GM10248 (cell line): Measurements from ENCODE around the gene NEK6.

Source experiments
- CTCF ChIA-PET: fragments of 300-600 bp; sonication (Branson Sonifier 250); formaldehyde crosslinking; extraction: SDS; loops from one replicate; lab custom pipeline; 2021; ENCODE audit warnings: antibody characterized with exemption; lab: Yijun Ruan, JAX
- POLR2A ChIA-PET: fragments of 350-650 bp; sonication (Branson Sonifier 250); formaldehyde crosslinking; extraction: SDS; loops from one replicate; lab custom pipeline; 2020; ENCODE audit warnings: antibody characterized with exemption; lab: Yijun Ruan, JAX
- DNase-seq: peaks from one replicate; pipeline ENCODE4 v3.0.0; 2012; ENCODE audit errors: extremely low spot score
- TF ChIP-seq, protein P1 (sequence below): IDR thresholded peaks from 2 replicates; pipeline ENCODE4 v1.5.1; 2012; ENCODE audit warnings: mild to moderate bottlenecking, low read depth; ENCODE audit errors: extremely low read depth, missing control alignments, control extremely low read depth

The NEK6 gene

DNA sequence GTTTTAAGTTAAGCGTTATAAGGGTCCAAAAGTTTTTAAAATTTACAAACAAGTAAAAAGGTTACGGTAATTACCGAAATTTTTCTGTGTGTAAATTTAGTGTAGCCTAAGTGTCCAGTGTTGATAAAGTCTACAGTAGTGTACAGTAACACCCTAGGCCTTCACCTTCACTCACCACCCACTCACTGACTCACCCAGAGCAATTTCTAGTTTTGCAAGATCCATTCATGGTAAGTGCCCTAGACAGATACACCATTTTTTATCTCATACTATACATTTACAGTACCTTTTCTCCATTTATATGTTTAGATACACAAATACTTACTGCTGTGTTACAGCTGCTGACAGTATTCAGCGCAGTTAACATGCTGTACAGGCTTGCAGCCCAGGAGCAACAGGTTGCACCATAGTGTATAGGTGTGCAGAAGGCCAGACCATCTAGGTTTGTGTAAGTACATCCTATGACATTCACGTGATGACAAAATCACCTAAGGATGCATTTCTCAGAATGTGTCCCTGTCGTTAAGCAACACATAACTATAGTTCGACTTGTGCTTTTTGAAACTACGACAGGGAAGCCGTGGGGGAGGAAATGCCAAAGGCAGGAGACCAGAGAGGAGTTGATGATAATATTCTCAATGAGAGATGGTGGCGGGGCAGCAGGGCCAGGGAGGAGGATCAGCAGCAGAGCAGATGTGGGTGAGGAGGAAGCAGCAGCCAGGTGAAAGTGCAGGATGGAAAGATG lies 108.9 kb downstream of the NEK6 start:
- TF ChIP-seq, protein P1, sequence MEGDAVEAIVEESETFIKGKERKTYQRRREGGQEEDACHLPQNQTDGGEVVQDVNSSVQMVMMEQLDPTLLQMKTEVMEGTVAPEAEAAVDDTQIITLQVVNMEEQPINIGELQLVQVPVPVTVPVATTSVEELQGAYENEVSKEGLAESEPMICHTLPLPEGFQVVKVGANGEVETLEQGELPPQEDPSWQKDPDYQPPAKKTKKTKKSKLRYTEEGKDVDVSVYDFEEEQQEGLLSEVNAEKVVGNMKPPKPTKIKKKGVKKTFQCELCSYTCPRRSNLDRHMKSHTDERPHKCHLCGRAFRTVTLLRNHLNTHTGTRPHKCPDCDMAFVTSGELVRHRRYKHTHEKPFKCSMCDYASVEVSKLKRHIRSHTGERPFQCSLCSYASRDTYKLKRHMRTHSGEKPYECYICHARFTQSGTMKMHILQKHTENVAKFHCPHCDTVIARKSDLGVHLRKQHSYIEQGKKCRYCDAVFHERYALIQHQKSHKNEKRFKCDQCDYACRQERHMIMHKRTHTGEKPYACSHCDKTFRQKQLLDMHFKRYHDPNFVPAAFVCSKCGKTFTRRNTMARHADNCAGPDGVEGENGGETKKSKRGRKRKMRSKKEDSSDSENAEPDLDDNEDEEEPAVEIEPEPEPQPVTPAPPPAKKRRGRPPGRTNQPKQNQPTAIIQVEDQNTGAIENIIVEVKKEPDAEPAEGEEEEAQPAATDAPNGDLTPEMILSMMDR = no peak
- ChIA-PET CTCF (interaction anchor here (1.1 to 1.3 kb wide), 2 partner anchors 9 to 20 kb away, joined by 3 read pairs; no protein-coding TSS in a partner anchor), POLR2A (no interaction called here)
- no peak for DNase-seq

DNA sequence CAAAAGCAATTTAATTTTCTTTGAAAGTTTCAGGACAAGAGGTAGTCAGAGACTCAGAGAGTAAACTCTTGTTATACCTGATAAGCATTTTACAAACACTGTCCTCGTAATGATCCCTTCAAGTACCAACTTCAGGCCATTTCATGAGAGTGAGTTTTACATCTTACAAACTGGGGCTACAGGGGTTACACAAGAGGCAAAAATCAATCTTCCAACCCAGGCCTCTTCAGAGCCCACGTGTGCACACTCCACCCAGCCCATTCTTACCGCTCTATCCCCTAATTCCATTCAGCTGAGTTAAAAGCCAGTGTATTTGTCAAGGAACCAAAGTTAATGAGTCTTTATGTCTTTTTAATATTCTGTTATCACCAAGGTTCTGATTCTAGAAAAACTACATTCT lies 110.9 kb downstream of the NEK6 start:
- ChIA-PET CTCF (no interaction called here), POLR2A (no interaction called here)
- DNase-seq = no peak
- TF ChIP-seq, protein P1 = no peak

DNA sequence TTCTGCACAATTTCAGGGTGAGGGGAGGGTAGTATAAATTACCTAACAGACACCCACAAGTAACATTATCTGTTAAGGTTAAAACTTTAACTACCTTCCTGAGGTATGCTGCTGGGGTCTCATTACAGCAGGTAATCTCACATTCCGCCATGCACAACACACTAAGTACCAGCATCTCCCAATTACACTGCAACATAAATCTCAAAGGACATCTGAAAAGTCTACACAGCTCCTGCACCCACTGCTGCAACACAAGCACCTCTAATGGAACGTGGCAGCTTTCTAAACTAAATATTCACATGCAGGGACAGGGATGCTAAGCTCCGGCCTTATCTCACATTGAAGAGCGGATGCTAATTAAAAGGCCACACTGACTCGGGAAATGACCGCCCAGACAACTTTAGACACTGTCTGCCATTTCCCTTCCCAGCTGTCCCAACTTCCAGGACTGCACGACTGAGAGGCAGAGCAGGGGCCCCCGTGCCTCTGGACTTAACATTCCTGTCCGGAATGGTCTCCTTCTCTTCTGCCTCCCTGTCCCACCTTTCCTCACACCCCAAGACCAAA lies 111.6 kb downstream of the NEK6 start:
- ChIA-PET POLR2A (no interaction called here), CTCF (no interaction called here)
- TF ChIP-seq, protein P1 = no peak
- DNase-seq = no peak

DNA sequence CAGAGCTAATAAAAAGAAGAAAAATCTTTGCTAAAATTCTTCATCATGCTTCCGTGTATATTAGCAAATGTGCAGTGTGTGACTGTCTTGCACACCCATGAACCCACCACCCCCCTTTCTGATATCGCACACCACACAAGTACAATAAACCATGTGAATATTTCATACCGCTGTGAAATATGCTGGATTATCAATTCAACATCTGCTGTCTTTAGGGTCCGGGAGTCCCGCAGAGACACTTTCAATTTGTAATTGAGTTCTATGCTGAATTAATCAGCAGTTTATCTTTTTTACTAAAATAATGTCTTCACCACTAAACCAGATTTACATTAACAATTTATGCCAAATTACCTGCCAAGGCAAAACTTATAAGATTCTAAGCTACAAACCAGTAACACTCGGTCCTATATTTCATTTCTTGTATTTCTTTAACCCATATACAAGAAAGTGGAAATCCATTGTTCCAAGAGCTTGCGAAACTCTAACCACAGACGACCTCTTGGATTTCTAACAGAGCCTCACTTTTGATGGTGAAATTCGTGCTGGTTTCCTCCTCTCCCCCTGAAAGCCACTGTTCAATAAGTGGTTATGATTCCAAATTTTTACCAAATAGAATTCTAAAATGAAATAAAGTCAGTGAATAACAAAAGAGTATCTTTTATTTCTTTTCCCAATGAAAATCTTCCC lies 113.3 kb downstream of the NEK6 start:
- POLR2A ChIA-PET = no interaction called here

DNA sequence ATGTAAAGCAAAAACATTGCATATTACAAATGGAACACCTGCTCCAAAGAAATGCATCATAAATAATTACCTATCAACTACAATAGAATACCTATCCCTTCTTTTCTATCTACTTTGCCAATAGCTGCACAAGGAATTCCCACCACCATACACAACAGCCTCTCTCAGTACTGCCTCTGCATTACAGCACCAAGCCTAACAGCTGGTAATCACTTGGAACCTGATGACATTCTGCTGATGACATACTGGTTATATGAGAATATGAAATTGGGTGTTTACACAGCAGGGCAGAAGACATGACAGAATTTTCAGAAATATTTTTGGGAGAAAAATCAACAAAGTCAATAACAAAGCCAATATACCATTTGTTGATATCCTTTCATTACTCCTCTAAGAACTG lies 114.3 kb downstream of the NEK6 start:
- ChIA-PET CTCF (interaction anchor here (1.3 kb wide), 1 partner anchor 9 kb away, joined by 3 read pairs; no protein-coding TSS in a partner anchor), POLR2A (no interaction called here)
- TF ChIP-seq, protein P1 = no peak
- DNase-seq = no peak

More for the DNA sequence above, 113.3 kb downstream of the NEK6 start:
- TF ChIP-seq, protein P1 = no peak
- CTCF ChIA-PET = interaction anchor here (1.0 to 1.6 kb wide), 3 partner anchors 9 to 244 kb away, joined by 3 to 6 read pairs (median 5); no protein-coding TSS in a partner anchor
- DNase-seq = no peak

DNA sequence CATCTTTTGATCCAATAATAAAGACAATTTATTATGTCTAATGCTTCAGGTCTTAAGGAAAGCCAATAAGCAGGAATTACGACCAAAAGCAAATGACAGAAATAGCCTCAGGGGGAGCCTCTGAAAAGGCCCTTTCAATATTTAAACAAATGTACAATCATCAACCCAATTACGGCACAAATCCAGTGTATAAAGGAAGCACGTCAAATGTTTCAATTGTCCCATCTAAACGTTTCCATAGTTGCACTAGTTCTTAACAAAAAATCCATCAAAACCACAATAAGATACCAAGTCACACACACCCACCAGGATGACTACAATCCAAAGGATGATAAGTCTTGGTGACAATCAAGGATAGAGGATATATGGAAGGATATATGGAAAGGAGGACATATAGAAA lies 115.6 kb downstream of the NEK6 start:
- DNase-seq = no peak
- TF ChIP-seq, protein P1 = no peak
- CTCF ChIA-PET = no interaction called here
- POLR2A ChIA-PET = no interaction called here
